Measurements from ENCODE around the gene CAMKMT.

Gene CAMKMT

DNA sequence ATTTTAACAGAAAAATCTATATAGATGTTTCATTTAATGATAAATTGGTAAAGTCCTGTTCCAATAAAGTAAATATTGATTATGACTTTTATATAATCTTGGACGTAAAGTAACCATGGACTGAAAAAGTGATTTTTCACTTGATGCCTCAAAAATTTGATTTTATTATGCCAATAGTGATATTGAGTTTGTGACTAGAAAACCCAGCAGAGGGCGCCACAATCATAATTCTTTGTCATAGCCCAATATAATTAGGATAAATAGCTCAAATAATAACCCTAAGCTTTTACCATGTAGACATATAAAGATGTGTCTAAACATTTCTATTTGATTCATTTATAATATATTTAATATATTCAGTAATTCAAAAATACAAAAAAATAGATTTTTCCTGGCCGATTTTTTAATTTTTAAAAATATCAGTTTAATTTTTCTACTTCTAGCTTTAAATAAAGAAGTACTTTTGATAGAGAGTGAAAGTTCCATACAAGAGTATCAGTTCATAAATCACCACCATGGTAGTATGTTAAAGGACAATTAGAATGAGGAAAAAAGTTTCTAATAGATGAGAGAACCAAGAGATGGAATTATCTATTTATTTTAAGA lies 30.7 kb downstream of the CAMKMT start:
- H3K9me3 ChIP-seq (ENCODE audit: control insufficient read depth, low read length): no peaks in the 10 kb centered on the region
- no peak overlapping the region for H3K4me3 ChIP-seq (ENCODE audit: low read length)
- no peaks in the 10 kb centered on the region for H3K36me3 ChIP-seq (ENCODE audit: control insufficient read depth, insufficient read depth, low read length, severe bottlenecking)
- no peaks in the 10 kb centered on the region for H3K4me1 ChIP-seq (ENCODE audit: control insufficient read depth, insufficient read depth, low read length)
- DNase-seq (ENCODE audit: low read depth): peak; percentile 84
- no peak overlapping the region for H3K9ac ChIP-seq (ENCODE audit: low read length)
- no peaks in the 10 kb centered on the region for H3K27me3 ChIP-seq (replicated peaks; ENCODE audit: control insufficient read depth, insufficient read depth, low read length)

DNA sequence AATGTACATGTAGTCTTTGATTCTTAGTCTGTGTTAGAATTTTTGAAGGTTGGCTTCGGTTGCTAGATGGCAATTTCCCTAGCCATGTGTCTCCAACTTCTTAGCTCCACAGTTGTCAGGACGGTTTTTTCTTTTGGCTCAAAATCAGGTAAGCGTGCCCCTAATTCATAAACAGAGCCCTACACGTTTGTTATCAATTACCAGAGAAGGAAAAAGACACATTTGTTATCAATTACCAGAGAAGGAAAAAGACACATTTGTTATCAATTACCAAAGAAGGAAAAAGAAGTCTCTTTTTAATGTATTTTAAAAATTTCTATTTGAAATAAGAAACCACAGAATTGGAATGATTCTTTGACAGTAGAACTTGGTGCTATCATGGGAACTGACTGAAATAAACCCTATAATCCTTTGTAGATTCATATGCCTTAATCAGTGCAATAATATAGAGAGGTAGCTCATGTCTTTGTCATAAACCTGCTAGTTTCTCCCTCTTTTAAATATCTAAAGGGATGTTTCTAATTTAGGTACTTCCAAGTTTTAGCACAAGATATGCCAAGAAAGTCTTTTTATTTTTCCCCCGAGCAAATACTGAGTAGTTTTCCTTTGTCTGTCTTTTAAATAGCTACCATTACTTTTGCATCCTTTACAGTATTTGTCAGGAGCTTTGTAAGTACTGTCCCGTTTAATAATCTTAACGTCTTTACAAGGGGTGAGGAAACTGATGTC lies 35.9 kb downstream of the CAMKMT start:
- no peaks in the 10 kb centered on the region for H3K36me3 ChIP-seq (ENCODE audit: control insufficient read depth, insufficient read depth, low read length, severe bottlenecking)
- peak overlapping the region; percentile 80 for H3K4me3 ChIP-seq (ENCODE audit: low read length)
- peaks cover 12% of the 10 kb centered on the region for H3K4me1 ChIP-seq (ENCODE audit: control insufficient read depth, insufficient read depth, low read length)
- no peaks in the 10 kb centered on the region for H3K9me3 ChIP-seq (ENCODE audit: control insufficient read depth, low read length)
- H3K9ac ChIP-seq (ENCODE audit: low read length): peak overlapping the region; percentile 36
- H3K27me3 ChIP-seq (replicated peaks; ENCODE audit: control insufficient read depth, insufficient read depth, low read length): no peaks in the 10 kb centered on the region
- peak; percentile 28 for DNase-seq (ENCODE audit: low read depth)

DNA sequence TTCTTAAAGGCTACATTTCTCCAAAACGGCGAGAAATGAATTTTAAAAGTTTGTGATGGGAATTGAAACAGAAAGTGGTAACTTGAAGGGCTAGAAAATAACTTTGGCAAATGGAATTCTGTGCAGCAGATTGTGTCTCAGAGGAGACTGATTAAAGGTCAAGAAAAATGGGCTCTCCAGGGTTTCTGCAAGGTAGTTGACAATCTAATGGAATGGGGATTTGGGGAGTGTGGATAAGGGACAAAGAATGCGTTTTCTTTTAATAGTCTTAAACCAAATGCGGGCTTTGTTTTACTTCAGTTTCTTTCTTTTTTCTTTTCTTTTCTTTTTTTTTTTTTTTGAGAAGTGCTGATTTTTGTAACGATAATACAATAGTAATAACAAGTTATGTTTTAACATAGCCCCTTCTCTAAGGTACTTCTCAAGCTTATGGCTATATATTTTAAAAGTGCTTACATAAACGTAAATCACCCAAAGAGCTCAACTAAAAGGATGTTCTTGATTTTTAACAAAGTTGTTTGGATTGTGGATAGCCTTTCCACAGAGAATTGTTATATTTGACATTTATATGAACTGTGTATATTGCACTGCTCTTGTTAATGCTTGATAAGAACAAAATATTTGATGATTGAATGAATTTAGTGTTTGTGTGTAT lies 36.6 kb downstream of the CAMKMT start:
- Histone ChIP-seq H3K4me1 (ENCODE audit: control insufficient read depth, insufficient read depth, low read length) (peaks cover 12% of the 10 kb centered on the region), H3K9me3 (ENCODE audit: control insufficient read depth, low read length) (no peaks in the 10 kb centered on the region), H3K27me3 (replicated peaks; ENCODE audit: control insufficient read depth, insufficient read depth, low read length) (no peaks in the 10 kb centered on the region), H3K4me3 (ENCODE audit: low read length) (peak overlapping the region; percentile 80), H3K36me3 (ENCODE audit: control insufficient read depth, insufficient read depth, low read length, severe bottlenecking) (no peaks in the 10 kb centered on the region), H3K9ac (ENCODE audit: low read length) (peak overlapping the region; percentile 36)
- peak; percentile 39 for DNase-seq (ENCODE audit: low read depth)

DNA sequence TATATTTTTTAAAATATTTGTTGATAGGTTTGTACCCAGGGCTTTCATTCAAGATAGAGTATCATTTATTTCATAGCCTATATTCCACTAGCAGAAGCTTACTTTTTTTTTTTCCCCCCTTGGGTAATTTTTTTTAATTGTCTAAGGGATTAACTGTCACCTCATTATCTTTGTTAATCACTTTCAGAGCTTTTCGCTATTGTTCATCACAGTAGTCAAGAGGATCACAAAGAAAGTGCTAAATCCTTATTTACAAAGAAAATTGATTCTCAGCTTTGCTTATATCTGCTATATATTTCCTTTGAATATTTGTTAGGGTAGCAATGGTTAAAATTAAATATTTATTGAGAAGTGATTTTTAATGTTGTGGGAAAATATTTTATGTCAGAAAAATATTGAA lies 59.0 kb downstream of the CAMKMT start:
- no peak for DNase-seq (ENCODE audit: low read depth)
- H3K4me3 ChIP-seq (ENCODE audit: low read length): no peak overlapping the region
- no peaks in the 10 kb centered on the region for H3K36me3 ChIP-seq (ENCODE audit: control insufficient read depth, insufficient read depth, low read length, severe bottlenecking)
- H3K9ac ChIP-seq (ENCODE audit: low read length): no peak overlapping the region
- no peaks in the 10 kb centered on the region for H3K27me3 ChIP-seq (replicated peaks; ENCODE audit: control insufficient read depth, insufficient read depth, low read length)
- H3K9me3 ChIP-seq (ENCODE audit: control insufficient read depth, low read length): no peaks in the 10 kb centered on the region
- H3K4me1 ChIP-seq (ENCODE audit: control insufficient read depth, insufficient read depth, low read length): no peaks in the 10 kb centered on the region

DNA sequence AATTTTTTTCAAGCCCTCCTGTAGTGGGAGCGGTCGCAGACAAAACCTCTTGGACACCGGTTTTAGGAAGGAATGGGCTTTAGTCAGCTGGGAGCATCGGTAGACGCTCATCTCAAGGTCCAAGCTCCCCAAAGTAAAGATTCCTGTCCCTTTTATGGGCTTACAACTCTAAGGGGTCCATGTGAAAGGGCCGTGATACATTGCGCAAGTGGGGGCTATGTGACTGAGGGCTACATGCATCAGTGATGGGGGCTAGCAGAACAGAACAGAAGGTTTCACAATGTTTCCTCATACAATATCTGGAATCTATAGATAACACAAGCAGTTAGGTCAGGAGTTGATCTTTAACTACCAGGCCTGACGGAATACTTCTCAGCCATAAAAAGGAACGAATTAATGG lies 62.5 kb downstream of the CAMKMT start:
- Histone ChIP-seq H3K9ac (ENCODE audit: low read length) (no peak overlapping the region), H3K4me1 (ENCODE audit: control insufficient read depth, insufficient read depth, low read length) (no peaks in the 10 kb centered on the region), H3K4me3 (ENCODE audit: low read length) (no peak overlapping the region), H3K27me3 (replicated peaks; ENCODE audit: control insufficient read depth, insufficient read depth, low read length) (no peaks in the 10 kb centered on the region), H3K36me3 (ENCODE audit: control insufficient read depth, insufficient read depth, low read length, severe bottlenecking) (no peaks in the 10 kb centered on the region), H3K9me3 (ENCODE audit: control insufficient read depth, low read length) (no peaks in the 10 kb centered on the region)
- DNase-seq (ENCODE audit: low read depth): no peak

DNA sequence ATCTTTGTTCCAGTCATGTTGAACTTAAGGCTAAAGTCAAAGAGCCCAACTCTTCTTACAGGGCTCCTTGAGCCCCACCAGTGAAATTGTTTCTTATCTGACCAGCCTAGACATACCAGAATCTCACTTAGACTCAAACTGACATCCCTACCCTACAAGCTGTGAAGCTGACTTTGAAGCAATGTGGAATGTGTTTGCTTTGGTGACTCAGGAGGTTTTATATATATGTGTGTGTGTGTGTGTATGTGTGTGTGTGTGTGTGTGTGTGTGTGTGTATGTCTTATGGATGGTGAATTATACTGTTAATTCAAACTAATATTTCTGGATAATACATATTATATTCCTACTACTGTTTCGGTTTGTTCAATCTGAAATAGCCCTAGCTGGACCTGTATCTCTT lies 67.3 kb downstream of the CAMKMT start:
- H3K9ac ChIP-seq (ENCODE audit: low read length): no peak overlapping the region
- H3K27me3 ChIP-seq (replicated peaks; ENCODE audit: control insufficient read depth, insufficient read depth, low read length): no peaks in the 10 kb centered on the region
- no peak overlapping the region for H3K4me3 ChIP-seq (ENCODE audit: low read length)
- H3K36me3 ChIP-seq (ENCODE audit: control insufficient read depth, insufficient read depth, low read length, severe bottlenecking): no peaks in the 10 kb centered on the region
- H3K9me3 ChIP-seq (ENCODE audit: control insufficient read depth, low read length): no peaks in the 10 kb centered on the region
- H3K4me1 ChIP-seq (ENCODE audit: control insufficient read depth, insufficient read depth, low read length): no peaks in the 10 kb centered on the region
- DNase-seq (ENCODE audit: low read depth): peak; percentile 16

DNA sequence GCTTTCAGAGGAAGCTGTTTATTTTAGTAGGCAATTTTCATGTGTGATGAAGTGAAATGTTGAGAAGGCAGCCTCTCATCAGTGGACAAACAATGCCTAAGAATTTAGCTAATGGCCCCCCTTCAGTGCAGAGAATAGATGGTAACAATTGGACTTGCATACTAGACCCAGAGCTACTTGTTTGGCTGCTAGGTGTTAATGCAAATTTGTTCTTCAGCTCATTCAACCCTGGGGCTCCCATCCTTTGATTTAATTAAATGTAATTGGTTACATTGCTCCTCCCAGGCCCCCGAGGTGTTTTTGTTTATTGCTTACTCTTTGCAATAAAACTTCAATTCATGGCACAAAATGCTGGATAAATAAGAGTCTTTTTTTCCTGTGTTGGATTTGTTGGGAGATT lies 68.6 kb downstream of the CAMKMT start:
- Histone ChIP-seq H3K9ac (ENCODE audit: low read length) (no peak overlapping the region), H3K27me3 (replicated peaks; ENCODE audit: control insufficient read depth, insufficient read depth, low read length) (no peaks in the 10 kb centered on the region), H3K4me3 (ENCODE audit: low read length) (no peak overlapping the region), H3K36me3 (ENCODE audit: control insufficient read depth, insufficient read depth, low read length, severe bottlenecking) (no peaks in the 10 kb centered on the region), H3K4me1 (ENCODE audit: control insufficient read depth, insufficient read depth, low read length) (no peaks in the 10 kb centered on the region), H3K9me3 (ENCODE audit: control insufficient read depth, low read length) (no peaks in the 10 kb centered on the region)
- no peak for DNase-seq (ENCODE audit: low read depth)

DNA sequence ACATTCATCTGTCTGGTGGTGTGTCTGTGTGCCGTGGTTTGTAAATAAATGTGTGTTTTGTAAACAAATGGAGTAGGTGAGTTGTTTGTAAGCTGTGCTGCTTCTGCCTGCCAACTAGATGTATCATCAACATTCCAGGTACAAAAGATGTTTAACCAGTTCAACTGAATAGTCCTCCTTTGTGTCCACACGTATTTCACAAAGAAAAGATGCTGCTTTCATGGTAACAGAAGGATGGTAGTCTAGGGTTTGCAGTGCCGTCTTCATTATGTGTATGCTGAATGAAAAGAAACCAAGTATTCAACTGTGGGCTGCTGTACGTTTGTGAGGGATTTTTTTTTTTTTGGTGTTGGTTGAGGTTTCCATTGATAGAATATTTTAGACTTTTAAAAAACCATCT lies 72.1 kb downstream of the CAMKMT start:
- Histone ChIP-seq H3K9me3 (ENCODE audit: control insufficient read depth, low read length) (no peaks in the 10 kb centered on the region), H3K27me3 (replicated peaks; ENCODE audit: control insufficient read depth, insufficient read depth, low read length) (no peaks in the 10 kb centered on the region), H3K4me1 (ENCODE audit: control insufficient read depth, insufficient read depth, low read length) (no peaks in the 10 kb centered on the region), H3K9ac (ENCODE audit: low read length) (no peak overlapping the region), H3K36me3 (ENCODE audit: control insufficient read depth, insufficient read depth, low read length, severe bottlenecking) (no peaks in the 10 kb centered on the region), H3K4me3 (ENCODE audit: low read length) (no peak overlapping the region)
- no peak for DNase-seq (ENCODE audit: low read depth)

DNA sequence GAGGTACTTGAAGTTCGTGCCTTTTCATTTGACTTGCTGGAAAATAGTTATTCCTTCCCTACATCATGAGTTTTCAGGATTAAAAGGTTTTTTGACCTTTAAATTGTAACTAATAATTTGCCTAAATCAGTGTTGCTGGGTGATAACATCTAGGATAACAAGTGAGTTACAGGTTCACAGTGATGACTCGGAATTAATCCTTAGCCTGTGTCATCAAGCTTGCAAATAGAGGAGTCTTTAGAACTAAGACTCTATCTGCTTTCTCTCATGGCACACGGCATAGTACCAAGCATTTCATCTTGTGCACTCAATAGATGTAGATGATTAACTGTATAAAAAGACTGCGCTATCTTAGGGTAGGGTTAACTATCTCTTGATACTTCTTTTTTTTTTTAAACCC lies 79.5 kb downstream of the CAMKMT start:
- Histone ChIP-seq H3K4me1 (ENCODE audit: control insufficient read depth, insufficient read depth, low read length) (no peaks in the 10 kb centered on the region), H3K4me3 (ENCODE audit: low read length) (no peak overlapping the region), H3K9ac (ENCODE audit: low read length) (no peak overlapping the region), H3K9me3 (ENCODE audit: control insufficient read depth, low read length) (no peaks in the 10 kb centered on the region), H3K36me3 (ENCODE audit: control insufficient read depth, insufficient read depth, low read length, severe bottlenecking) (no peaks in the 10 kb centered on the region), H3K27me3 (replicated peaks; ENCODE audit: control insufficient read depth, insufficient read depth, low read length) (no peaks in the 10 kb centered on the region)
- DNase-seq (ENCODE audit: low read depth): no peak

DNA sequence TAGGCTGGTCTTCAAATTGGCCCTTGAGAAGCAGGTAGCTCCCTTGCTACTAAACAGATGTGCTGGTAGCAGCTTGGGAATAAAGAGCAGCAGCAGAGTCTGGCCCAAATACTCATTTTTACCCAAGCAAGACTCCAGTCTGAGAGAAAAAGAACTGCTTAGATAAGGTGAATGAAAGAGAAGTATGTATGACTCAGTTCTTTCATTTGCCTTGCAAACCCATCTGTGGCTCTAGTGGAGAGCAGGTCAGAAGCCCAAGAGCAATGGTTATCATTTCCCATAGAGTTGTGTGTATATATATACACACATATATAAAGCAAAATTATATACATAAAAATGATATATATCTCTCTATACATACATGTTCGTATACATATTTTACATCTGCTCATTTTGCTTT lies 80.3 kb downstream of the CAMKMT start:
- Histone ChIP-seq H3K9me3 (ENCODE audit: control insufficient read depth, low read length) (no peaks in the 10 kb centered on the region), H3K36me3 (ENCODE audit: control insufficient read depth, insufficient read depth, low read length, severe bottlenecking) (no peaks in the 10 kb centered on the region), H3K9ac (ENCODE audit: low read length) (no peak overlapping the region), H3K4me1 (ENCODE audit: control insufficient read depth, insufficient read depth, low read length) (no peaks in the 10 kb centered on the region), H3K4me3 (ENCODE audit: low read length) (no peak overlapping the region), H3K27me3 (replicated peaks; ENCODE audit: control insufficient read depth, insufficient read depth, low read length) (no peaks in the 10 kb centered on the region)
- no peak for DNase-seq (ENCODE audit: low read depth)

DNA sequence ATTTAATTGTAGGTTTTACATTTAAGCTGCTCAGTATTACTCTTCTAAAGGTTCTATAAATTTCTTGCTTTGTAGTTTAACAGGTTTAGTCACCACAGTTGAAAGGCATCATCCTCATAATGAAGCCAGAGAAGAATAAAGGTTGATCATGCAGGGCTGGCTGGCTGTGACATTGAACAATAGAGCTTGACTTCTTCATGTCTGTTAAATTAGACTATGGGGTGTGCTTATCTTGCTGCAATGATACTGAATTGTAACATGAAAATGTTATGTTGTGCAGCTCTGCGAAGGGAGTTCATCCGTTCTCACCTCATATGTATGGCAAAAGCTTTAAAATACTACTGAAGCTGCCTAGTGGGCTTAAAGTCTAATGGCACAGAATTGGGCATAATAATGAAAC lies 81.8 kb downstream of the CAMKMT start:
- Histone ChIP-seq H3K36me3 (ENCODE audit: control insufficient read depth, insufficient read depth, low read length, severe bottlenecking) (no peaks in the 10 kb centered on the region), H3K27me3 (replicated peaks; ENCODE audit: control insufficient read depth, insufficient read depth, low read length) (no peaks in the 10 kb centered on the region), H3K4me1 (ENCODE audit: control insufficient read depth, insufficient read depth, low read length) (no peaks in the 10 kb centered on the region), H3K4me3 (ENCODE audit: low read length) (no peak overlapping the region), H3K9ac (ENCODE audit: low read length) (no peak overlapping the region), H3K9me3 (ENCODE audit: control insufficient read depth, low read length) (no peaks in the 10 kb centered on the region)
- no peak for DNase-seq (ENCODE audit: low read depth)
